H9 (cell line): ENCODE data around the gene CPA4. TPM values are rescaled to one million over a fixed set of nuclear protein-coding genes. Genes with fewer than 3 reads are reported as not detected.
"Not testable (repeated sequence)": the region's sequence is repeated elsewhere in the genome, so short reads cannot be mapped to it uniquely, and the experiment has no call there.

Experiments used
- DNase-seq: peaks from one replicate; pipeline ENCODE4 v3.0.0-alpha.2; 2017
- H2AFZ ChIP-seq: one replicate; pipeline ENCODE4 v1.6.1; 2013; ENCODE audit warnings: mild to moderate bottlenecking, low read length, control low read depth, moderate library complexity
- H2AK5ac ChIP-seq: 2 replicates; pipeline ENCODE4 v1.6.1; 2013; ENCODE audit warnings: low read length, control low read depth, mixed read lengths; ENCODE audit not compliant: insufficient read length
- H2BK120ac ChIP-seq: one replicate; pipeline ENCODE4 v1.6.1; 2013; ENCODE audit warnings: low read depth, mild to moderate bottlenecking, low read length, control low read depth, inconsistent platforms; ENCODE audit not compliant: poor library complexity, severe bottlenecking
- H2BK12ac ChIP-seq: 2 replicates; pipeline ENCODE4 v1.6.1; 2013; ENCODE audit warnings: low read length, control low read depth, mixed read lengths, low read depth; ENCODE audit not compliant: insufficient read length
- H2BK15ac ChIP-seq: 2 replicates; pipeline ENCODE4 v1.6.1; 2013; ENCODE audit warnings: low read depth, low read length, control low read depth
- H2BK20ac ChIP-seq: one replicate; pipeline ENCODE4 v1.6.1; 2013; ENCODE audit warnings: low read depth, mild to moderate bottlenecking, low read length, control low read depth, inconsistent platforms; ENCODE audit not compliant: poor library complexity, severe bottlenecking
- H2BK5ac ChIP-seq: 2 replicates; pipeline ENCODE4 v1.6.1; 2013; ENCODE audit warnings: low read length, control low read depth, mixed read lengths; ENCODE audit not compliant: insufficient read length
- H3K14ac ChIP-seq: 2 replicates; pipeline ENCODE4 v1.6.1; 2013; ENCODE audit warnings: low read length, control low read depth; ENCODE audit not compliant: insufficient read depth
- H3K18ac ChIP-seq: 2 replicates; pipeline ENCODE4 v1.6.1; 2013; ENCODE audit warnings: low read depth, mild to moderate bottlenecking, mixed read lengths, low read length, control low read depth; ENCODE audit not compliant: insufficient read length
- H3K23ac ChIP-seq: 2 replicates; pipeline ENCODE4 v1.6.1; 2013; ENCODE audit warnings: low read length, control low read depth, mixed read lengths, low read depth; ENCODE audit not compliant: insufficient read length
- H3K23me2 ChIP-seq: 2 replicates; pipeline ENCODE4 v1.6.1; 2013; ENCODE audit warnings: low read depth, mild to moderate bottlenecking, mixed read lengths, low read length, control low read depth; ENCODE audit not compliant: insufficient read length, poor library complexity, severe bottlenecking
- H3K27ac ChIP-seq: 2 replicates; pipeline ENCODE4 v1.5.1; 2013; ENCODE audit warnings: low read length, control low read depth, mixed read lengths, low read depth; ENCODE audit not compliant: insufficient read length
- H3K27me3 ChIP-seq: 2 replicates; pipeline ENCODE4 v1.6.1; 2013; ENCODE audit warnings: low read length, control low read depth, inconsistent platforms; ENCODE audit not compliant: insufficient read depth
- H3K4ac ChIP-seq: 2 replicates; pipeline ENCODE4 v1.6.1; 2013; ENCODE audit warnings: low read depth, mild to moderate bottlenecking, control low read depth, inconsistent platforms, low read length, moderate library complexity
- H3K4me1 ChIP-seq: 2 replicates; pipeline ENCODE4 v1.6.1; 2013; ENCODE audit warnings: low read length, control low read depth, inconsistent platforms; ENCODE audit not compliant: insufficient read depth
- H3K4me2 ChIP-seq: 2 replicates; pipeline ENCODE4 v1.6.1; 2013; ENCODE audit warnings: low read length, control low read depth, mixed read lengths; ENCODE audit not compliant: insufficient read length, insufficient read depth
- H3K56ac ChIP-seq: 2 replicates; pipeline ENCODE4 v1.6.1; 2013; ENCODE audit warnings: low read depth, mild to moderate bottlenecking, mixed read lengths, low read length, control low read depth; ENCODE audit not compliant: insufficient read length
- H3K79me1 ChIP-seq: 2 replicates; pipeline ENCODE4 v1.6.1; 2013; ENCODE audit warnings: low read depth, mild to moderate bottlenecking, moderate library complexity, low read length, control low read depth, inconsistent platforms; ENCODE audit not compliant: insufficient read depth, poor library complexity, severe bottlenecking
- H3K79me2 ChIP-seq: 2 replicates; pipeline ENCODE4 v1.6.1; 2013; ENCODE audit warnings: low read length, control low read depth, inconsistent platforms; ENCODE audit not compliant: insufficient read depth
- H3K9ac ChIP-seq: 2 replicates; pipeline ENCODE4 v1.6.1; 2013; ENCODE audit warnings: low read length, control low read depth, mixed read lengths; ENCODE audit not compliant: insufficient read length; ENCODE audit errors: extremely low read depth
- H3K9me3 ChIP-seq: one replicate; pipeline ENCODE4 v1.6.1; 2013; ENCODE audit warnings: low read depth, low read length, inconsistent platforms; ENCODE audit not compliant: control insufficient read depth
- H3T11ph ChIP-seq: one replicate; pipeline ENCODE4 v1.6.1; 2013; ENCODE audit warnings: mild to moderate bottlenecking, low read length, control low read depth, inconsistent platforms
- H4K20me1 ChIP-seq: one replicate; pipeline ENCODE4 v1.6.1; 2013; ENCODE audit not compliant: control insufficient read depth, insufficient read length, insufficient read depth
- H4K5ac ChIP-seq: 2 replicates; pipeline ENCODE4 v1.6.1; 2013; ENCODE audit warnings: low read depth, mild to moderate bottlenecking, mixed read lengths, low read length, control low read depth; ENCODE audit not compliant: insufficient read length
- H4K8ac ChIP-seq: replicated peaks from 2 replicates; pipeline ENCODE4 v1.6.1; 2013; ENCODE audit warnings: low read length, control low read depth, mixed read lengths, low read depth; ENCODE audit not compliant: insufficient read length
- H4K91ac ChIP-seq: 2 replicates; pipeline ENCODE4 v1.6.1; 2013; ENCODE audit warnings: low read depth, mild to moderate bottlenecking, moderate library complexity, mixed read lengths, low read length, control low read depth; ENCODE audit not compliant: insufficient read length
- H3K27ac Mint-ChIP-seq, 3 experiments: 2 replicates in 2 of 3; 3 replicates in 1 of 3; pipeline ENCODE4 v1.8.0; 2020 to 2021; ENCODE audit warnings: mixed read lengths in 3 of 3, mild to moderate bottlenecking in 1 of 3, moderate library complexity in 1 of 3
- H3K27me3 Mint-ChIP-seq: 2 replicates; pipeline ENCODE4 v1.8.0; 2021; ENCODE audit warnings: low read depth, mild to moderate bottlenecking, moderate library complexity, mixed read lengths
- H3K36me3 Mint-ChIP-seq, 3 experiments: 2 replicates in 2 of 3; 3 replicates in 1 of 3; pipeline ENCODE4 v1.8.0; 2020 to 2021; ENCODE audit warnings: low read depth in 3 of 3, mixed read lengths in 3 of 3; ENCODE audit not compliant: insufficient read depth in 1 of 3
- H3K4me1 Mint-ChIP-seq, 2 experiments: 2 replicates each; pipeline ENCODE4 v1.8.0; 2020; ENCODE audit warnings: mixed read lengths in 2 of 2
- H3K4me3 Mint-ChIP-seq, 2 experiments: 2 replicates in 1 of 2; 3 replicates in 1 of 2; pipeline ENCODE4 v1.8.0; 2020 to 2021; ENCODE audit warnings: mild to moderate bottlenecking in 2 of 2, mixed read lengths in 2 of 2, moderate library complexity in 1 of 2
- H3K9me3 Mint-ChIP-seq, 2 experiments: 2 replicates in 1 of 2; 3 replicates in 1 of 2; pipeline ENCODE4 v1.8.0; 2020; ENCODE audit warnings: mild to moderate bottlenecking in 2 of 2, mixed read lengths in 2 of 2, moderate library complexity in 1 of 2
- CTCF ChIP-seq: fragments of 200-600 bp; sonication (generic); conservative IDR thresholded peaks from 3 replicates; pipeline ENCODE4 v1.8.0; 2021; ENCODE audit warnings: antibody characterized with exemption, mild to moderate bottlenecking
- WGBS: extraction: QIAGEN DNeasy Blood & Tissue Kit; methylation state at CpG from one replicate; pipeline ENCODE4 v1.1.7; 2013; ENCODE audit warnings: missing lambda C conversion rate, low lambda C conversion rate, mixed read lengths; ENCODE audit not compliant: insufficient read length; ENCODE audit errors: extremely low coverage; 5-methylcytosine and 5-hydroxymethylcytosine counted together
- total RNA-seq: library from RNA; stranded (reverse); gene quantifications from 2 replicates; pipeline ENCODE4 v1.2.1, GENCODE V29; 2021

Gene CPA4
- total RNA-seq, 1 experiment from 2014 or later = not detected

- DNase-seq = no peak
- no peaks in the 10 kb centered on the region; a peak in 1 of 7 replicates for H3K36me3 Mint-ChIP-seq
- Histone ChIP-seq H3K23ac (no peak overlapping the region), H3K56ac (no peak overlapping the region), H3K79me1 (no peaks in the 10 kb centered on the region), H2AFZ (no peak overlapping the region), H3K14ac (no peak overlapping the region), H3K27ac (no peak overlapping the region), H3T11ph (no peak overlapping the region), H4K5ac (no peak overlapping the region), H3K27me3 (no peaks in the 10 kb centered on the region), H3K79me2 (no peaks in the 10 kb centered on the region), H3K4me2 (no peak overlapping the region), H3K9me3 (no peaks in the 10 kb centered on the region), H2BK15ac (no peak overlapping the region), H2BK20ac (no peak overlapping the region), H2BK120ac (no peak overlapping the region), H3K4ac (no peak overlapping the region), H2BK12ac (no peak overlapping the region), H4K8ac (no peak overlapping the region), H2BK5ac (no peak overlapping the region), H3K18ac (no peak overlapping the region), H4K91ac (no peak overlapping the region), H2AK5ac (no peak overlapping the region), H4K20me1 (no peaks in the 10 kb centered on the region), H3K9ac (no peak overlapping the region), H3K23me2 (no peaks in the 10 kb centered on the region), H3K4me1 (no peaks in the 10 kb centered on the region)
- peaks cover 10 to 14% of the 10 kb centered on the region in 2 experiments for H3K4me1 Mint-ChIP-seq
- H3K27ac Mint-ChIP-seq = peak overlapping the region in 1 of 3 experiments; percentile 31; a peak in 1 of 7 replicates
- H3K4me3 Mint-ChIP-seq = no peak overlapping the region
- H3K27me3 Mint-ChIP-seq = no peaks in the 10 kb centered on the region; the same call in none of the 2 replicates
- no peak for TF ChIP-seq CTCF
- no peaks in the 10 kb centered on the region for H3K9me3 Mint-ChIP-seq
- WGBS = no CpG with 5 or more reads among the region's 1 CpG
Observed at GRCh38 chr7:130319541-130319940, 26.6 kb downstream of the CPA4 start.

DNA sequence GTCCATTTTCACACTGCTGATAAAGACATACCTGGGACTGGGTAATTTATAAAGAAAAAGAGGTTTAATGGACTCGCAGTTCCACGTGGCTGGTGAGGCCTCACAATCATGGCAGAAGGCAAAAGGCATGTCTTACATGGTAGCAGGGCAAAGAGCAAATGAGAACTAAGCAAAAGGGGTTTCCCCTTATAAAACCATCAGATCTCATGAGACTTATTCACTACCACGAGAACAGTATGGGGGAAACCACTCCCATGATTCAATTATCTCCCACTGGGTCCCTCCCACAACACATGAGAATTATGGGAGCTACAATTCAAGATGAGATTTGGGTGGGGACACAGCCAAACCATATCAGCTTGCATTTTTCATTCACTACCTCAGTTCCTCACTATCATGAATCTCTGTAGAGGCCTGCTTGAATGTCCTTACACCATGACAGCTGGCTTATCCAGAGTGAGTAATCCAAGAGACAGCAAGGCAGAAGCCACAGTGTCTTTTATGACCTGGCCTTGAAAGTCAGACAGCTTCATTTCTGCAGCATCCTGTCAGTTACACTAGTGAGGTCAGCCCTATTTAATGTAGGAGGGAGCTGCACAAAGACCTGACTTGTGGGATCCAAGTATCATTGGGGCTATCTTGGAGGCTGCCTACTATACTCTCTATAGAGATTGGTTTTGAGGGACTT lies 28.7 kb downstream of the CPA4 start:
- H3K23me2 ChIP-seq, H2AFZ ChIP-seq, H3K9ac ChIP-seq, H2BK15ac ChIP-seq, H3K4ac ChIP-seq, H3K27ac Mint-ChIP-seq, H2BK120ac ChIP-seq, H3K23ac ChIP-seq, H3K9me3 Mint-ChIP-seq, H3K56ac ChIP-seq, H3K36me3 Mint-ChIP-seq, H3K27ac ChIP-seq, H3K4me1 ChIP-seq, H4K8ac ChIP-seq, DNase-seq, H2BK12ac ChIP-seq, H3K27me3 Mint-ChIP-seq, H3K79me2 ChIP-seq, H3K18ac ChIP-seq, H3K14ac ChIP-seq, H3K79me1 ChIP-seq, H3T11ph ChIP-seq, H2BK20ac ChIP-seq, H3K27me3 ChIP-seq, H4K5ac ChIP-seq, H3K9me3 ChIP-seq, H2AK5ac ChIP-seq, H4K91ac ChIP-seq, H3K4me3 Mint-ChIP-seq, H2BK5ac ChIP-seq, H4K20me1 ChIP-seq, H3K4me2 ChIP-seq: not testable (repeated sequence)
- peaks cover 14% of the 10 kb centered on the region in 2 experiments for H3K4me1 Mint-ChIP-seq
- no CpG with 5 or more reads among the region's 3 CpGs for WGBS
